Peyer's patch (tissue), 4 donors: ENCODE data around the gene RAB22A. TPM values are rescaled to one million over a fixed set of nuclear protein-coding genes. Genes with fewer than 3 reads are reported as not detected.

Source experiments
- DNase-seq, 3 donors: peaks; one replicate each; pipeline ENCODE4 v3.0.0-alpha.2; 2017 to 2019
- H3K27ac ChIP-seq, 4 donors: fragments of 200-600 bp; sonication (generic); one replicate each; pipeline ENCODE4 v1.5.1; 2016 to 2019
- H3K27me3 ChIP-seq, 2 donors: fragments of 200-600 bp; sonication (generic); one replicate each; pipeline ENCODE4 v1.5.1; 2019
- H3K36me3 ChIP-seq, 3 donors: fragments of 200-600 bp; sonication (generic); one replicate each; pipeline ENCODE4 v1.5.1; 2016 to 2019
- H3K4me1 ChIP-seq, 4 donors: fragments of 200-600 bp; sonication (generic); one replicate each; pipeline ENCODE4 v1.5.1; 2016 to 2019
- H3K4me3 ChIP-seq, 4 donors: fragments of 200-600 bp; sonication (generic); 1 replicate in 3 of 4; 2 replicates in 1 of 4; pipeline ENCODE4 v1.5.1; 2016 to 2019; ENCODE audit warnings: mild to moderate bottlenecking in 1 of 4
- H3K9me3 ChIP-seq, 4 donors: fragments of 200-600 bp; sonication (generic); one replicate each; pipeline ENCODE4 v1.5.1; 2016 to 2019; ENCODE audit warnings: mild to moderate bottlenecking in 1 of 4
- POLR2A ChIP-seq, 2 donors: fragments of 450-650 bp; IDR thresholded peaks; one replicate each; pipeline ENCODE4 v1.5.1; 2017; ENCODE audit warnings: antibody characterized with exemption in 2 of 2, mild to moderate bottlenecking in 2 of 2, moderate library complexity in 2 of 2
- total RNA-seq, 4 donors: library from RNA; depleted of rRNA; stranded (reverse); fragments of >200 nt; gene quantifications; one replicate each; pipeline ENCODE4 v1.1.0, GENCODE V29; 2016
- TF ChIP-seq, protein P1 (sequence below), 6 experiments: fragments of 450-650 bp in 4 of 6; fragments of 200-600 bp in 2 of 6; sonication (generic) in 1 of 6; IDR thresholded peaks; one replicate each; pipeline ENCODE4 v1.5.1; 2017 to 2019; ENCODE audit warnings: antibody characterized with exemption in 6 of 6, mild to moderate bottlenecking in 3 of 6, moderate library complexity in 1 of 6

The RAB22A gene
- total RNA-seq, 4 donors from 2014 or later: 12.4 to 29.4 (median 19.2) TPM

- Histone ChIP-seq H3K36me3 (no peaks in the 10 kb centered on the region), H3K9me3 (no peaks in the 10 kb centered on the region), H3K4me1 (peaks cover 0 to 14% (median 13%) of the 10 kb centered on the region in 4 donors), H3K27me3 (no peaks in the 10 kb centered on the region), H3K4me3 (no peak overlapping the region), H3K27ac (no peak overlapping the region)
- no peak for DNase-seq
- no peak for TF ChIP-seq POLR2A (IDR thresholded peaks at IDR 0.05)
- TF ChIP-seq, protein P1, sequence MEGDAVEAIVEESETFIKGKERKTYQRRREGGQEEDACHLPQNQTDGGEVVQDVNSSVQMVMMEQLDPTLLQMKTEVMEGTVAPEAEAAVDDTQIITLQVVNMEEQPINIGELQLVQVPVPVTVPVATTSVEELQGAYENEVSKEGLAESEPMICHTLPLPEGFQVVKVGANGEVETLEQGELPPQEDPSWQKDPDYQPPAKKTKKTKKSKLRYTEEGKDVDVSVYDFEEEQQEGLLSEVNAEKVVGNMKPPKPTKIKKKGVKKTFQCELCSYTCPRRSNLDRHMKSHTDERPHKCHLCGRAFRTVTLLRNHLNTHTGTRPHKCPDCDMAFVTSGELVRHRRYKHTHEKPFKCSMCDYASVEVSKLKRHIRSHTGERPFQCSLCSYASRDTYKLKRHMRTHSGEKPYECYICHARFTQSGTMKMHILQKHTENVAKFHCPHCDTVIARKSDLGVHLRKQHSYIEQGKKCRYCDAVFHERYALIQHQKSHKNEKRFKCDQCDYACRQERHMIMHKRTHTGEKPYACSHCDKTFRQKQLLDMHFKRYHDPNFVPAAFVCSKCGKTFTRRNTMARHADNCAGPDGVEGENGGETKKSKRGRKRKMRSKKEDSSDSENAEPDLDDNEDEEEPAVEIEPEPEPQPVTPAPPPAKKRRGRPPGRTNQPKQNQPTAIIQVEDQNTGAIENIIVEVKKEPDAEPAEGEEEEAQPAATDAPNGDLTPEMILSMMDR (IDR thresholded peaks at IDR 0.05): no peak
Measured at GRCh38 chr20:58402305-58402704, 92.8 kb downstream of the RAB22A start.

DNA sequence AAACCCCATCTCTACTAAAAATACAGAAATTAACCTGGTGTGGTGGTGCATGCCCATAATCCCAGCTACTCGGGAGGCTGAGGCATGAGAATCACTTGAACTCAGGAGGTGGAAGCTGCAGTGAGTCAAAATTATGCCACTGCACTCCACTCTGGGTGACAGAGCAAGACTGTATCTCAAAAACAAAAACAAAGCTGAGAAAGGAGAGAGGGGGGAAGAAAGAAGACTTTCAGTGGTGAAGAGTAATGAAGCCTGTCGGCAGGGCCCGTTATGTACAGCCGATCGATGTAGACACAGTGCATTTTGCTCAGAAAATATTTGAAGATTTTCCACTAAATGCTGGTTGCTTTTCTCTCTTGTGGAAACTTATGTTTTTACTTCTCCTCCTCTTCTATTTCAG, 93.3 kb downstream of the RAB22A start:
- Histone ChIP-seq H3K9me3 (no peaks in the 10 kb centered on the region), H3K36me3 (no peaks in the 10 kb centered on the region), H3K4me1 (peaks cover 0 to 14% (median 13%) of the 10 kb centered on the region in 4 donors), H3K4me3 (no peak overlapping the region), H3K27ac (no peak overlapping the region), H3K27me3 (no peaks in the 10 kb centered on the region)
- no peak for DNase-seq
- TF ChIP-seq POLR2A (IDR thresholded peaks at IDR 0.05): no peak
- TF ChIP-seq, protein P1 (IDR thresholded peaks at IDR 0.05): no peak

DNA sequence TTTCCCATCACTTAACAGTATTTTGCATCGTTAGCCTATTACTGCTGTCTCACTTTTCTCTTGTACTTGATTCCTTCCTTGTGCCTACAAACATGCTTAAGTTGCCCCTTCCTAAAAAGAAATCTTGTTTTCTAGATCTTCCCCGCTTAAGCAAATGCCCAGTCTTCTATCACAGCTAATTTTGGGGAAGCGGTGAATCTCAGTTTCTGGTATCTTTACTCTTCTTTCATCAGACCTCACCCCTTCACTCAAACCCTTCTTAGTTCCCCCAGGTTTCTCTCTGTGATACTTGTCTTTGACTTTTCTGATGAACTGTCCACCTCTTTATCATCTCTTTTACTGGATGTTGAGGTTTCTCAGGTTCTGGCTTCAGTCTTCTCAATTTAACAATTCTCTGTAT, 93.8 kb downstream of the RAB22A start:
- Histone ChIP-seq H3K27me3 (no peaks in the 10 kb centered on the region), H3K36me3 (no peaks in the 10 kb centered on the region), H3K4me3 (no peak overlapping the region), H3K27ac (no peak overlapping the region), H3K4me1 (peaks cover 0 to 16% (median 13%) of the 10 kb centered on the region in 4 donors), H3K9me3 (no peaks in the 10 kb centered on the region)
- no peak for DNase-seq
- TF ChIP-seq, protein P1 (IDR thresholded peaks at IDR 0.05): no peak

- H3K27ac ChIP-seq: no peak overlapping the region
- no peaks in the 10 kb centered on the region for H3K27me3 ChIP-seq
- peaks cover 0 to 27% (median 15%) of the 10 kb centered on the region in 4 donors for H3K4me1 ChIP-seq
Measured at GRCh38 chr20:58405504-58406291, 96.2 kb downstream of the RAB22A start.

DNA sequence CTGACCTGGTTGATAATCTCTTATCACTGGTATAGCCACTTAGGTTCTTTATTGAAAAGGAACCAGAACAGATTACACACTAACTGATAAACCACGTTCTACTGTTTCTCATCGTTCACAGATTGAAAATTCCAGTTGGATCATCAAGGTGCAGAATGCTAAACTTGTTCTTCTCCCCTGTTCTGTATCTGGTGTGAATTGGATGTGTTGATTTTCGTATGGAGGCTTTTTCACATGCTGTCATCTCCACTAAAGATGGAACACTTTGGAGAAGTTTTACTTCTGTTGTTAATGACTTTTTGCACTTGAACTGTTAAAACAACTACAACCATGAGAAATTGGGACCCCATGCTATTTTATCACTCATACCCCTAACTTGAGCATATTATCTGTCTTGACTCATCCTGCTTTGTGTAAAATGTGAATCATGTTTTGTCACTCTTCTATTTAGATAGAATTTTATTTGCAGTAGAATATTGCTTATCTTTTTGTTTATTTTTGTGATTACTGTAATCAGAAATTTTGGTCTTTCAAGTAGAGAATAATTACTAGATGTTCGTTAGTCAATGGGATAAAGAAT, 97.0 kb downstream of the RAB22A start:
- Histone ChIP-seq H3K4me3 (no peak overlapping the region), H3K27me3 (no peaks in the 10 kb centered on the region), H3K4me1 (peaks cover 0 to 27% (median 8%) of the 10 kb centered on the region in 4 donors), H3K9me3 (no peaks in the 10 kb centered on the region), H3K36me3 (no peaks in the 10 kb centered on the region), H3K27ac (no peak overlapping the region)
- TF ChIP-seq POLR2A (IDR thresholded peaks at IDR 0.05): no peak
- TF ChIP-seq, protein P1 (IDR thresholded peaks at IDR 0.05): no peak
- no peak for DNase-seq

More at GRCh38 chr20:58405504-58406291, 96.2 kb downstream of the RAB22A start:
- H3K9me3 ChIP-seq: no peaks in the 10 kb centered on the region
- H3K36me3 ChIP-seq: no peaks in the 10 kb centered on the region
- no peak for DNase-seq
- TF ChIP-seq POLR2A (IDR thresholded peaks at IDR 0.05): no peak
- TF ChIP-seq, protein P1 (IDR thresholded peaks at IDR 0.05): no peak
- H3K4me3 ChIP-seq: no peak overlapping the region
